GM10248 (cell line): Measurements from ENCODE around the gene PIK3C2B.

ENCODE experiments used
- CTCF ChIA-PET: fragments of 300-600 bp; sonication (Branson Sonifier 250); formaldehyde crosslinking; extraction: SDS; loops from one replicate; lab custom pipeline; 2021; ENCODE audit warnings: antibody characterized with exemption; lab: Yijun Ruan, JAX
- POLR2A ChIA-PET: fragments of 350-650 bp; sonication (Branson Sonifier 250); formaldehyde crosslinking; extraction: SDS; loops from one replicate; lab custom pipeline; 2020; ENCODE audit warnings: antibody characterized with exemption; lab: Yijun Ruan, JAX
- DNase-seq: peaks from one replicate; pipeline ENCODE4 v3.0.0; 2012; ENCODE audit errors: extremely low spot score
- CTCF ChIP-seq: IDR thresholded peaks from 2 replicates; pipeline ENCODE4 v1.5.1; 2012; ENCODE audit warnings: mild to moderate bottlenecking, low read depth; ENCODE audit errors: extremely low read depth, missing control alignments, control extremely low read depth

The PIK3C2B gene

GRCh38 chr1:204460346-204460745 is 34.3 kb downstream of the PIK3C2B start:
- ChIA-PET CTCF (interaction anchor here (33.1 to 43.1 kb wide), 2 partner anchors 24 to 31 kb away, joined by 635 to 1775 read pairs; partner anchors contain the start of gene PIK3C2B), POLR2A (no interaction called here)
- no peak for DNase-seq
- TF ChIP-seq CTCF: no peak

GRCh38 chr1:204459706-204460105 is 34.9 kb downstream of the PIK3C2B start:
- POLR2A ChIA-PET: no interaction called here
- CTCF ChIA-PET: interaction anchor here (33.1 to 43.1 kb wide), 2 partner anchors 23 to 31 kb away, joined by 635 to 1775 read pairs; partner anchors contain the start of gene PIK3C2B
- DNase-seq: no peak
- TF ChIP-seq CTCF: no peak

GRCh38 chr1:204457666-204458065 is 36.9 kb downstream of the PIK3C2B start:
- CTCF ChIA-PET: interaction anchor here (1.1 to 43.1 kb wide), 6 partner anchors 8 to 349 kb away, joined by 3 to 1775 read pairs (median 9); partner anchors contain the start of gene PIK3C2B
- DNase-seq: no peak
- POLR2A ChIA-PET: no interaction called here
- TF ChIP-seq CTCF: no peak

GRCh38 chr1:204456826-204457442 is 37.7 kb downstream of the PIK3C2B start:
- no peak for TF ChIP-seq CTCF
- CTCF ChIA-PET: interaction anchor here (1.1 to 43.1 kb wide), 6 partner anchors 9 to 350 kb away, joined by 3 to 1775 read pairs (median 9); partner anchors contain the start of gene PIK3C2B
- POLR2A ChIA-PET: no interaction called here
- DNase-seq: no peak

- POLR2A ChIA-PET: no interaction called here
- CTCF ChIA-PET: interaction anchor here (2.2 to 43.1 kb wide), 3 partner anchors 10 to 35 kb away, joined by 12 to 1775 read pairs (median 635); partner anchors contain the start of gene PIK3C2B
- no peak for DNase-seq
- TF ChIP-seq CTCF: no peak
These were observed 38.8 kb downstream of the PIK3C2B start for GRCh38 chr1:204455831-204456145.

GRCh38 chr1:204455063-204455830 is 39.4 kb downstream of the PIK3C2B start:
- TF ChIP-seq CTCF: no peak
- POLR2A ChIA-PET: interaction anchor here (0.7 kb wide), 1 partner anchor 52 kb away, joined by 3 read pairs; no protein-coding TSS in a partner anchor
- CTCF ChIA-PET: interaction anchor here (1.1 to 43.1 kb wide), 3 partner anchors 10 to 36 kb away, joined by 4 to 1775 read pairs (median 635); partner anchors contain the start of gene PIK3C2B
- no peak for DNase-seq
